Measurements from ENCODE around the gene PRSS38.

PRSS38 gene

DNA sequence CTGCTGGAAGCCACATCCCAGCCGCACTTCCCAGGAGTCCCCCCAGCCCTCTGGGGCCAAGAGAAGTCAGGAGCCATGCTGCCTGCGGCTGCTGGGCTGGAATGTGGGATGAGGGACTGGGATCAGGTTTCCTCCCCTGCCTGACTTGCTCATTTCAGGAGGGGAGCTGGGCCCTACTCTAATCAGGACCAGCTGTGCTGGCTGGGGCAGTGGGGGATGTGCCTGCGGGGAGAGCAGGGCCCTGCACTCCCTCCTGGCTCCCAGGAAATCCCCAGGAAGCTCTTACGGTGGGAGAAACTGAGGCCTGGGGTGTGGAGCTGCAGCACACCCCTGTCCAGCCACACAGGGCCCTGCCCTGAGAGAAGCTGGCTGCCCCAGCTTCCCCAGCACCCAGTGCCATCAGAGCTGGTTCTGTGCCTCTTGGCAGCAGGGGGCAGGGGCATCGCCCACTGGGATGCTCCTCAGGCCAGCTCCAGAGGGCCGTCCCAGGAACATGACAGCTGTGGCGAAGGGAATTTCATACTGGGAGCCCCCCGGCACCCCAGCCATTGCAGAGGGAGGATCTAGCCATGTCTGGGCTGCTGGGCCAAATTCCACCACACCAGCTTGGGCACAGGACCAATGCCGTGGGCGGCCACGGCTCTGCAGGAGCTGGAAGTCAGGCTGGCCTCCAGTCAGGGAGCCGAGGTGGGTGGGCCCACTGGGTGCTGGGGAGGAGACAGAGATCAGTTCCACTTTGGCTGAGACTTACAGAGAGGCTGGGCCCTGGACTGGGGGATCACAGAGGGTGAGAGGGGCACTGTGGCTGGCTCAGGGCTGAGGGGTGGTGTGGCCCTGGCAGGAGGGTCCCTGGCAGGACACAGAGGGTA, 21.3 kb upstream of the PRSS38 start:
- DNase-seq (ENCODE audit: insufficient read length, low spot score) (no peak), FAIRE-seq (no peak)
- TF ChIP-seq, protein P1, sequence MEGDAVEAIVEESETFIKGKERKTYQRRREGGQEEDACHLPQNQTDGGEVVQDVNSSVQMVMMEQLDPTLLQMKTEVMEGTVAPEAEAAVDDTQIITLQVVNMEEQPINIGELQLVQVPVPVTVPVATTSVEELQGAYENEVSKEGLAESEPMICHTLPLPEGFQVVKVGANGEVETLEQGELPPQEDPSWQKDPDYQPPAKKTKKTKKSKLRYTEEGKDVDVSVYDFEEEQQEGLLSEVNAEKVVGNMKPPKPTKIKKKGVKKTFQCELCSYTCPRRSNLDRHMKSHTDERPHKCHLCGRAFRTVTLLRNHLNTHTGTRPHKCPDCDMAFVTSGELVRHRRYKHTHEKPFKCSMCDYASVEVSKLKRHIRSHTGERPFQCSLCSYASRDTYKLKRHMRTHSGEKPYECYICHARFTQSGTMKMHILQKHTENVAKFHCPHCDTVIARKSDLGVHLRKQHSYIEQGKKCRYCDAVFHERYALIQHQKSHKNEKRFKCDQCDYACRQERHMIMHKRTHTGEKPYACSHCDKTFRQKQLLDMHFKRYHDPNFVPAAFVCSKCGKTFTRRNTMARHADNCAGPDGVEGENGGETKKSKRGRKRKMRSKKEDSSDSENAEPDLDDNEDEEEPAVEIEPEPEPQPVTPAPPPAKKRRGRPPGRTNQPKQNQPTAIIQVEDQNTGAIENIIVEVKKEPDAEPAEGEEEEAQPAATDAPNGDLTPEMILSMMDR (IDR thresholded peaks at IDR 0.05; ENCODE audit: insufficient read depth, missing control alignments): no peak

DNA sequence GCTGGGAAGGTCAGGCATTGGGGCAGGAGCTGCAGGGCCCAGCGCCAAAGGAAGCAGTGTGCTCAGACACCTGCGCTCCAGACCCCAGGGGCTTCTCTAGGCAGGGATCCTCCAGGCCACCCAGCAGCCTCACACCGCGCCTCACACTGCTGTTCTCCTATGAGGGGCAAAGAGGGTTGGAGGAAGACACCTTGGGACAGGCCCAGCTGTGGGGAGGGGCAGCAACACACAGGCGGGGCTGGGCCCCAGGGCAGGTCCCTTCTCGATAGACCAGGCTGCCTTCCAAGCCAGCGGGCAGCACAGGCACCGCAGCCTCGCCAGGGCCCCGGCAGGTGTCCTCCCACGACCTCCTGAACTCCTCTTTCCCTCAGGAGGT, 20.7 kb upstream of the PRSS38 start:
- no peak for DNase-seq (ENCODE audit: insufficient read length, low spot score)
- TF ChIP-seq, protein P1 (IDR thresholded peaks at IDR 0.05; ENCODE audit: insufficient read depth, missing control alignments): no peak
- FAIRE-seq: no peak

DNA sequence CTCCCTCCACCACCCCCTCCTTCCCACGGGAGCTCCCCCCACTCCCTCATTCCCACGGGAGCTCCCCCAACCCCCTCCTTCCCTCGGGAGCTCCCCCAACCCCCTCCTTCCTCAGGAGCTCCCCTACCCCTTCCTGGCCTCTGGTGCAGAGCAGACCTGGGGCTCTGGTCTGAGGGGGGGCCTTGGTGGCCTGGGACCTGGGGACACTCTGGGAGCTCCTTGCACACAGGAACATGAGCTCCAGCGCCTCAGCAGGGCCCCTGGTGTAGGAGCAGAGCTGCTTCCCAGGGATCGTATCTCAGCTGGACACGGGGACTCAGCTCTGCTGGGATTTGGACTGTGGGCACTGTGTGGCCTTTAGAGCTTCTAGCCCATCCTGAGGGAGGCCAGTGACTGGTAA, 19.7 kb upstream of the PRSS38 start:
- DNase-seq (ENCODE audit: insufficient read length, low spot score): no peak
- TF ChIP-seq, protein P1 (IDR thresholded peaks at IDR 0.05; ENCODE audit: insufficient read depth, missing control alignments): no peak
- FAIRE-seq: no peak

DNA sequence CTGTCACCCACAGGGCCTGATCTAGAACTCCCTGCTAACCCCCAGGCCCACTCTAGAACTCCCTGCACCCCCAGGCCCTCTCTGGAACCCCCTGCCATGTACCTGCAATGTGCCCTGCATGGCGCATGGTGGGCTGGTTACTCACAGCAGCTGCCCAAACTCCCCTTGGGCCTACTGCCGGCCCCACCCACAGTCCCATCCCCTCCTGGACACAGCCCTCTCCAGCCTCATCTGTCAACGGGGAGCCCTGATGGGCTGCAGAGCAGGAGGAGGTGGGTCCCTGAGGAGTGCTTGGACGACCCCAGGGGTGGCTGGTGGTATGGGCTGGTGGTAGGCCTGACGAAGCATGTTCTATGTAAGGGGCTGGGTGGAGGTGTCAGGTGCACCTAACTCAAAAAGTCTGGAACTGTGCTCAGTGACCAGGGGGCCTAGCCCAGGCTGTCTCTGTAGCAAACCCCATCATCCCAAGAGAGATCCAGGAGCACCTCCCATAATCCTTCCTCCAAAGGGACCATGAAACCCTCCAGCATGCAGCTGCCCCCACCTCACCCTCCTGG, 19.0 kb upstream of the PRSS38 start:
- DNase-seq (ENCODE audit: insufficient read length, low spot score) (no peak), FAIRE-seq (no peak)
- TF ChIP-seq, protein P1 (IDR thresholded peaks at IDR 0.05; ENCODE audit: insufficient read depth, missing control alignments): no peak

DNA sequence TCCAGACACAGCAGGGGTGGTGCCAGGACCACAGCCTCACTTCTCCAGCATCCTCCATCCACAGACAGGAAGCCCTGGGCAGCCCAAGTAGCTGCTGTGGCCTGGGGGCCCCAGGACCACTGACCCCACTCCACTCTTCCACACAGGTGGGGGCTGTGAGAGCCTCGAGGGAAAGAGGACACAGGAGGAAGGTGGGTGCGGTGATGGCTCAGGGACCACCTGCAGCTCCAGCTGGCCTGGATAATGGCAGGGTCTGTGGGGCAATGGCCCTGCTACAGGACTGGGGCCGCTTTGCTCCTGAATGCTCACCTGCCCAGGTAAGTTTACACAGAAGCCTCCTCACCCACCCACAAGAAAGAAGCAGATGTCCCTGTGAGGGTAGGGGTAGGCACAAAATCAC, 18.3 kb upstream of the PRSS38 start:
- TF ChIP-seq, protein P1 (IDR thresholded peaks at IDR 0.05; ENCODE audit: insufficient read depth, missing control alignments): no peak

DNA sequence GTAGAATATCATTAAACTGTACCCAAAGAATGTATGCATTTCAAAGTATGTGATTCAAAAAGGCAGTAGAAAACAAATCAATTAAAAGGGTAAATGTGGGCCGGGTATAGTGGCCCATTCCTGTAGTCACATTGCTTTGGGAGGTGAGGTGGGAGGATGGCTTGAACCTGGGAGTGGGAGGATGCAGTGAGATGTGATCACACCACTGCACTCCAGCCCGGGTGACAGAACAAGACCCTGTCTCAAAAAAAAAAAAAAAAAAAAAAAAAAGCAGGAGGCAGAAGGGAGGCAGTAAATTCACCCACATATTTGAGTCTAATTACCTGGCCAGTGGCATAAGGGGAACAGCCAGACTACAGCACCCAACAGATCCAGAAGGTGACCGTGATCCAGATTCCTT, 17.9 kb upstream of the PRSS38 start:
- TF ChIP-seq, protein P1 (IDR thresholded peaks at IDR 0.05; ENCODE audit: insufficient read depth, missing control alignments): no peak
- FAIRE-seq: no peak
- DNase-seq (ENCODE audit: insufficient read length, low spot score): no peak

More for the DNA sequence above, 18.3 kb upstream of the PRSS38 start:
- DNase-seq (ENCODE audit: insufficient read length, low spot score): no peak
- no peak for FAIRE-seq
